ENCODE data around the gene HAUS6. TPM values are rescaled to one million over a fixed set of nuclear protein-coding genes. Genes with fewer than 3 reads are reported as not detected.

The HAUS6 gene
- total and polyA plus RNA-seq, 2 of the 13 experiments (the other 11 are each of a cell fraction or from before 2014, with no cell fraction given): 9.8 to 31.1 TPM

GRCh38 chr9:19102631-19103345 is at the start of gene HAUS6 (continued):
- TF ChIP-seq ZHX2 (IDR thresholded peaks at IDR 0.05; ENCODE audit: low read depth) (peak; percentile 48; the same call in 1 of the 2 replicates), ZHX2 (CRISPR knock-in tag; IDR thresholded peaks at IDR 0.05; ENCODE audit: borderline replicate concordance) (0 out of 2 replicates have a peak, but pooled peaks have one; percentile 49), PRPF4 (IDR thresholded peaks at IDR 0.05; ENCODE audit: low read depth, low read length, poor library complexity, severe bottlenecking) (no peak), ZNF253 (CRISPR knock-in tag; IDR thresholded peaks at IDR 0.05; ENCODE audit: borderline replicate concordance) (no peak), SOX6 (IDR thresholded peaks at IDR 0.05) (no peak), SOX6 (CRISPR knock-in tag; IDR thresholded peaks at IDR 0.05) (peak; percentile 33; the same call in 1 of the 2 replicates), CHD4 (IDR thresholded peaks at IDR 0.05; ENCODE audit: borderline replicate concordance, low read length) (no peak), TFDP1 (CRISPR knock-in tag; IDR thresholded peaks at IDR 0.05; ENCODE audit: borderline replicate concordance) (peak; percentile 94), ZNF552 (CRISPR knock-in tag; IDR thresholded peaks at IDR 0.05; ENCODE audit: borderline replicate concordance) (no peak), ZNF367 (CRISPR knock-in tag; IDR thresholded peaks at IDR 0.05; ENCODE audit: borderline replicate concordance) (no peak), ZNF557 (CRISPR knock-in tag; IDR thresholded peaks at IDR 0.05) (0 out of 2 replicates have a peak, but pooled peaks have one; percentile 60), DR1 (CRISPR knock-in tag; IDR thresholded peaks at IDR 0.05) (0 out of 2 replicates have a peak, but pooled peaks have one; percentile 39), CCDC6 (CRISPR knock-in tag; IDR thresholded peaks at IDR 0.05) (peak; percentile 81; the same call in 1 of the 2 replicates), ZNF224 (CRISPR knock-in tag; IDR thresholded peaks at IDR 0.05) (no peak), REXO4 (CRISPR knock-in tag; IDR thresholded peaks at IDR 0.05; ENCODE audit: borderline replicate concordance) (no peak), ZNF891 (CRISPR knock-in tag; IDR thresholded peaks at IDR 0.05) (0 out of 2 replicates have a peak, but pooled peaks have one; percentile 35)
- TF ChIP-seq, protein P1, sequence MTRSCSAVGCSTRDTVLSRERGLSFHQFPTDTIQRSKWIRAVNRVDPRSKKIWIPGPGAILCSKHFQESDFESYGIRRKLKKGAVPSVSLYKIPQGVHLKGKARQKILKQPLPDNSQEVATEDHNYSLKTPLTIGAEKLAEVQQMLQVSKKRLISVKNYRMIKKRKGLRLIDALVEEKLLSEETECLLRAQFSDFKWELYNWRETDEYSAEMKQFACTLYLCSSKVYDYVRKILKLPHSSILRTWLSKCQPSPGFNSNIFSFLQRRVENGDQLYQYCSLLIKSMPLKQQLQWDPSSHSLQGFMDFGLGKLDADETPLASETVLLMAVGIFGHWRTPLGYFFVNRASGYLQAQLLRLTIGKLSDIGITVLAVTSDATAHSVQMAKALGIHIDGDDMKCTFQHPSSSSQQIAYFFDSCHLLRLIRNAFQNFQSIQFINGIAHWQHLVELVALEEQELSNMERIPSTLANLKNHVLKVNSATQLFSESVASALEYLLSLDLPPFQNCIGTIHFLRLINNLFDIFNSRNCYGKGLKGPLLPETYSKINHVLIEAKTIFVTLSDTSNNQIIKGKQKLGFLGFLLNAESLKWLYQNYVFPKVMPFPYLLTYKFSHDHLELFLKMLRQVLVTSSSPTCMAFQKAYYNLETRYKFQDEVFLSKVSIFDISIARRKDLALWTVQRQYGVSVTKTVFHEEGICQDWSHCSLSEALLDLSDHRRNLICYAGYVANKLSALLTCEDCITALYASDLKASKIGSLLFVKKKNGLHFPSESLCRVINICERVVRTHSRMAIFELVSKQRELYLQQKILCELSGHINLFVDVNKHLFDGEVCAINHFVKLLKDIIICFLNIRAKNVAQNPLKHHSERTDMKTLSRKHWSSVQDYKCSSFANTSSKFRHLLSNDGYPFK (CRISPR knock-in tag; IDR thresholded peaks at IDR 0.05; ENCODE audit: borderline replicate concordance): peak; percentile 81; the same call in 1 of the 2 replicates
- TF ChIP-seq, protein P2, sequence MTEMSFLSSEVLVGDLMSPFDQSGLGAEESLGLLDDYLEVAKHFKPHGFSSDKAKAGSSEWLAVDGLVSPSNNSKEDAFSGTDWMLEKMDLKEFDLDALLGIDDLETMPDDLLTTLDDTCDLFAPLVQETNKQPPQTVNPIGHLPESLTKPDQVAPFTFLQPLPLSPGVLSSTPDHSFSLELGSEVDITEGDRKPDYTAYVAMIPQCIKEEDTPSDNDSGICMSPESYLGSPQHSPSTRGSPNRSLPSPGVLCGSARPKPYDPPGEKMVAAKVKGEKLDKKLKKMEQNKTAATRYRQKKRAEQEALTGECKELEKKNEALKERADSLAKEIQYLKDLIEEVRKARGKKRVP (CRISPR knock-in tag; IDR thresholded peaks at IDR 0.05): peak in 1 of 2 experiments; percentile 92; a peak in 2 of 4 replicates

Measured in HepG2 (cell line).